Endodermal cell (in vitro differentiated cells): ENCODE data around the gene IFIT2. TPM values are rescaled to one million over a fixed set of nuclear protein-coding genes. Genes with fewer than 3 reads are reported as not detected.

Experiments used
- DNase-seq: peaks from one replicate; pipeline ENCODE4 v3.0.0-alpha.2; 2017
- H3K27ac ChIP-seq: 2 replicates; pipeline ENCODE4 v1.5.1; 2013; ENCODE audit warnings: mild to moderate bottlenecking, low read depth, low read length, moderate library complexity
- H3K27me3 ChIP-seq: 2 replicates; pipeline ENCODE4 v1.6.1; 2013; ENCODE audit warnings: mild to moderate bottlenecking, low read length, moderate library complexity; ENCODE audit not compliant: insufficient read depth, control insufficient read depth, poor library complexity, severe bottlenecking
- H3K36me3 ChIP-seq: 2 replicates; pipeline ENCODE4 v1.7.0; 2013; ENCODE audit warnings: mild to moderate bottlenecking, low read length, moderate library complexity; ENCODE audit not compliant: control insufficient read depth, insufficient read depth
- H3K4me1 ChIP-seq: one replicate; pipeline ENCODE4 v1.7.0; 2013; ENCODE audit warnings: low read length; ENCODE audit not compliant: control insufficient read depth, insufficient read depth
- H3K4me3 ChIP-seq: 2 replicates; pipeline ENCODE4 v1.5.1; 2013; ENCODE audit warnings: mild to moderate bottlenecking, low read length, moderate library complexity
- H3K9ac ChIP-seq: 2 replicates; pipeline ENCODE4 v1.6.1; 2013; ENCODE audit warnings: mild to moderate bottlenecking, low read length, moderate library complexity; ENCODE audit not compliant: poor library complexity, severe bottlenecking; ENCODE audit errors: extremely low read depth
- H3K9me3 ChIP-seq: 2 replicates; pipeline ENCODE4 v1.6.1; 2013; ENCODE audit warnings: mild to moderate bottlenecking, low read length, moderate library complexity; ENCODE audit not compliant: control insufficient read depth
- H3K27ac Mint-ChIP-seq: 2 replicates; pipeline ENCODE4 v1.8.0; 2020; ENCODE audit warnings: mixed read lengths
- H3K27me3 Mint-ChIP-seq: 2 replicates; pipeline ENCODE4 v1.8.0; 2021; ENCODE audit warnings: mild to moderate bottlenecking, mixed read lengths; ENCODE audit not compliant: insufficient read depth
- H3K36me3 Mint-ChIP-seq: 2 replicates; pipeline ENCODE4 v1.8.0; 2020; ENCODE audit warnings: low read depth, mixed read lengths
- H3K4me1 Mint-ChIP-seq: 2 replicates; pipeline ENCODE4 v1.8.0; 2020; ENCODE audit warnings: mixed read lengths
- H3K4me3 Mint-ChIP-seq: 2 replicates; pipeline ENCODE4 v1.8.0; 2020; ENCODE audit warnings: mild to moderate bottlenecking, moderate library complexity, mixed read lengths
- H3K9me3 Mint-ChIP-seq: 2 replicates; pipeline ENCODE4 v1.8.0; 2020; ENCODE audit warnings: mild to moderate bottlenecking, mixed read lengths
- WGBS, 2 experiments: methylation state at CpG; one replicate each; pipeline versions ENCODE4 v1.1.5 to v1.1.7; 2013; ENCODE audit warnings: missing lambda C conversion rate in 2 of 2, mixed read lengths in 1 of 2; ENCODE audit not compliant: insufficient coverage in 1 of 2, insufficient read length in 1 of 2; 5-methylcytosine and 5-hydroxymethylcytosine counted together
- total RNA-seq, 2 donors: library from RNA; stranded (reverse); fragmentation: NEBNext Ultra II Directional in 1 of 2; extraction: Animal tissue kit (Norgen Biotek cat#: 25700) in 1 of 2; gene quantifications; 2 replicates in 1 of 2; 3 replicates in 1 of 2; pipeline ENCODE4 v1.2.1, GENCODE V29; 2021
- TF ChIP-seq, protein P1 (sequence below): fragments of 200-600 bp; sonication (generic); conservative IDR thresholded peaks from 2 replicates; pipeline ENCODE4 v1.5.0; 2021; ENCODE audit warnings: antibody characterized with exemption, mild to moderate bottlenecking

IFIT2 gene
- total RNA-seq, 2 donors from 2014 or later = 0.37 TPM; not detected in 1

- no peak overlapping the region for H3K4me3 ChIP-seq
- peaks cover 18% of the 10 kb centered on the region for H3K4me1 ChIP-seq
- 81% methylated on average over 1 of the region's 1 CpG; no CpG with 5 or more reads in 1 of the 2 experiments for WGBS, 2 experiments
- peak overlapping the region; percentile 20 for H3K9ac ChIP-seq
- TF ChIP-seq, protein P1, sequence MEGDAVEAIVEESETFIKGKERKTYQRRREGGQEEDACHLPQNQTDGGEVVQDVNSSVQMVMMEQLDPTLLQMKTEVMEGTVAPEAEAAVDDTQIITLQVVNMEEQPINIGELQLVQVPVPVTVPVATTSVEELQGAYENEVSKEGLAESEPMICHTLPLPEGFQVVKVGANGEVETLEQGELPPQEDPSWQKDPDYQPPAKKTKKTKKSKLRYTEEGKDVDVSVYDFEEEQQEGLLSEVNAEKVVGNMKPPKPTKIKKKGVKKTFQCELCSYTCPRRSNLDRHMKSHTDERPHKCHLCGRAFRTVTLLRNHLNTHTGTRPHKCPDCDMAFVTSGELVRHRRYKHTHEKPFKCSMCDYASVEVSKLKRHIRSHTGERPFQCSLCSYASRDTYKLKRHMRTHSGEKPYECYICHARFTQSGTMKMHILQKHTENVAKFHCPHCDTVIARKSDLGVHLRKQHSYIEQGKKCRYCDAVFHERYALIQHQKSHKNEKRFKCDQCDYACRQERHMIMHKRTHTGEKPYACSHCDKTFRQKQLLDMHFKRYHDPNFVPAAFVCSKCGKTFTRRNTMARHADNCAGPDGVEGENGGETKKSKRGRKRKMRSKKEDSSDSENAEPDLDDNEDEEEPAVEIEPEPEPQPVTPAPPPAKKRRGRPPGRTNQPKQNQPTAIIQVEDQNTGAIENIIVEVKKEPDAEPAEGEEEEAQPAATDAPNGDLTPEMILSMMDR = no peak
- Mint-ChIP-seq H3K4me1 (peaks cover 56% of the 10 kb centered on the region), H3K27me3 (no peaks in the 10 kb centered on the region), H3K27ac (peak overlapping the region; percentile 83), H3K9me3 (peaks cover 8% of the 10 kb centered on the region), H3K36me3 (no peaks in the 10 kb centered on the region), H3K4me3 (no peak overlapping the region)
- H3K36me3 ChIP-seq = no peaks in the 10 kb centered on the region
- H3K9me3 ChIP-seq = peaks cover 5% of the 10 kb centered on the region
- H3K27ac ChIP-seq = peak overlapping the region; percentile 71
- H3K27me3 ChIP-seq = no peaks in the 10 kb centered on the region
- no peak for DNase-seq
These were observed 49.5 kb downstream of the IFIT2 start for GRCh38 chr10:89351412-89351779.

DNA sequence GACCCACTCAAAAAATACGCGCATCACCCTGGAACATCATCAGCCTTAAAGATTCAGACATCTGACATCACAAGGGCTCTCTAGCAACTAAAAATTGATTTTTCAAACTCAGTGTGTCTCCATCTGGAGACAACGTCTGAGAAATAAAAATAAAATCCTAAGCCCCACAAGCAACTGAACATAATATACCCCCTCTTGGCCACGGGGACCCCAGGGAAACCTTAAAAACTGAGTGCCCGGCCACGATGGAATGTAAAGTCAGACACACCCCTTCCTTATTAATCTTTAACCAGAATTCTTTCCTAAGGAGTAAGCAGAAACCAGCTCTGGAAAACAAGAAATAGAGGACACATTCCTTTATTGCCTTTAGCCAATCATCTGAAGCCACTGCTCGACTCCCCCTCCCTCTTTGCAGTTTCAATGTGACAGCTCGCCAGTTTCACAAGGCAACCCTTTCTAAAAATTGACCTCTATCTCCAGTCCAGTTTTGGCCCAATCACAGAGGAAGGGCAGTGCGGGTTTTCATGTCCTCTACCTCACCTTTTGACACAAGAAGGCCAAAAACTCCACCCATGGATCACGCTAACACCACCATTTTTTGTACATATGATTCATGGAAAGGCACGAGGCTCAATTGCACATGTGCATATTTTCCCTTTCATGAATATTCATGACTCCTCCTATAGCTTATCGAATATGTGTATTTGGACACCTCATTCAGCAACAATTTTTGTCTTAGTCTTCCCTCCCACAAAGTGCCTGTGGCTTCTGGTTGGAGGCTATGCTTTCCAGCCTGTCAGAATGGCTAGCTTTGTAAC is 50.1 kb downstream of the IFIT2 start:
- no peaks in the 10 kb centered on the region for H3K36me3 ChIP-seq
- peaks cover 5% of the 10 kb centered on the region for H3K9me3 ChIP-seq
- no peak for DNase-seq
- Mint-ChIP-seq H3K36me3 (no peaks in the 10 kb centered on the region), H3K9me3 (peaks cover 8% of the 10 kb centered on the region), H3K27ac (peak overlapping the region; percentile 83), H3K4me1 (peaks cover 52% of the 10 kb centered on the region), H3K4me3 (no peak overlapping the region), H3K27me3 (no peaks in the 10 kb centered on the region)
- peak overlapping the region; percentile 20 for H3K9ac ChIP-seq
- WGBS, 2 experiments = 72 to 84% methylated on average over 9 to 12 of the region's 12 CpGs
- H3K4me3 ChIP-seq = no peak overlapping the region
- peaks cover 21% of the 10 kb centered on the region for H3K4me1 ChIP-seq
- peak overlapping the region; percentile 71 for H3K27ac ChIP-seq
- TF ChIP-seq, protein P1 = no peak
- H3K27me3 ChIP-seq = no peaks in the 10 kb centered on the region

DNA sequence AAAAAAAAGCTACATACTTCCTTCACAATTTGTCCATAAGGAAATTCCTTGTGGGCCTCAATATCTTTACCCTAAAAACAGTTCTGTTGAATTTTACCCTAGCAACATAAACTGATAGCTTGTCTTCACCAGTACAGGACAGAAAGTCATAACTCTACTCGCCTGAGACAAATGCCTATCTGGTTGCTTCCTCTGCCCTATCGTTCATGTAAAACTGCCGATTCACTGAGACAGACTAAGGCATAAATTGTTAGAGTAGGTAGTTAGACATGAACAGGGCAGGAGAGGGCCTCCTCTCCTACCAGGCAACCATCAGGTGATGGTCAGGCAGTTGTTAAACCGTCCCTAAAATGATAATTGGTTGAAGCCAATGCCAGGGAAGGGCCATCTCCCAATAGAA is 51.0 kb downstream of the IFIT2 start:
- Histone ChIP-seq H3K9ac (no peak overlapping the region), H3K27ac (no peak overlapping the region), H3K36me3 (no peaks in the 10 kb centered on the region), H3K4me1 (peaks cover 25% of the 10 kb centered on the region), H3K27me3 (no peaks in the 10 kb centered on the region), H3K9me3 (peaks cover 5% of the 10 kb centered on the region), H3K4me3 (no peak overlapping the region)
- DNase-seq = no peak
- Mint-ChIP-seq H3K4me3 (no peak overlapping the region), H3K27me3 (no peaks in the 10 kb centered on the region), H3K4me1 (peaks cover 52% of the 10 kb centered on the region), H3K27ac (peak overlapping the region; percentile 56), H3K36me3 (no peaks in the 10 kb centered on the region), H3K9me3 (peaks cover 8% of the 10 kb centered on the region)
- WGBS, 2 experiments = 67 to 97% methylated on average over 1 to 4 of the region's 4 CpGs
- TF ChIP-seq, protein P1 = no peak
